HCT116 (cell line): ENCODE measurements around the gene STX1B. TPM values are rescaled to one million over a fixed set of nuclear protein-coding genes. Genes with fewer than 3 reads are reported as not detected.

Source experiments
- ATAC-seq: fragments of 200-7000 bp; cut with Tn5 transposase; 2 replicates; pipeline ENCODE4 v1.9.1; 2020; ENCODE audit warnings: mild to moderate bottlenecking, moderate library complexity
- BruUV-seq: library from RNA; stranded (reverse); fragments of 400-500 nt; replicated peaks from 2 replicates; lab custom pipeline; 2021; lab: Mats Ljungman, UMichigan
- CTCF ChIA-PET: fragments of 300-600 bp; sonication (Branson Sonifier 250); formaldehyde crosslinking; loops from one replicate; lab custom pipeline; 2021; ENCODE audit warnings: antibody characterized with exemption; lab: Charles Lee
- POLR2A ChIA-PET: fragments of 300-600, 350-600 bp; sonication (Branson Sonifier 250); formaldehyde crosslinking; loops from one replicate; lab custom pipeline; 2021; ENCODE audit warnings: antibody characterized with exemption; lab: Charles Lee
- RAD21 ChIA-PET, 2 experiments: fragments of 300-600 bp; sonication (Branson Sonifier 250); formaldehyde crosslinking; loops; one replicate each; lab custom pipeline; 2023; ENCODE audit warnings: low total read pairs in 2 of 2; ENCODE audit not compliant: uncharacterized antibody in 2 of 2, unreplicated experiment in 2 of 2, low non-redundant PET in 1 of 2; lab: Charles Lee
- DNase-seq: peaks from one replicate; pipeline ENCODE4 v3.0.0-alpha.2; 2010; ENCODE audit warnings: low read depth, low spot score
- H2AFZ ChIP-seq: fragments of 200-600 bp; shearing (Covaris generic), sonication (generic); 2 replicates; pipeline ENCODE4 v1.6.1; 2017; ENCODE audit warnings: low read depth, mixed run types, mixed read lengths, antibody characterized with exemption, low read length; ENCODE audit not compliant: poor library complexity, severe bottlenecking
- H3K27ac ChIP-seq: 2 replicates; pipeline ENCODE4 v1.5.1; 2012; ENCODE audit warnings: low read depth, low read length
- H3K27me3 ChIP-seq: fragments of 200-600 bp; sonication (generic); 2 replicates; pipeline ENCODE4 v1.6.1; 2016; ENCODE audit warnings: mixed run types, low read length, mixed read lengths; ENCODE audit not compliant: insufficient read depth
- H3K36me3 ChIP-seq, 2 experiments: fragments of 200-500 bp in 1 of 2; fragments of 200-600 bp in 1 of 2; sonication (Bioruptor generic) in 1 of 2; sonication (generic) in 1 of 2; 2 replicates each; pipeline versions ENCODE4 v1.5.1 to v1.6.1; 2014 to 2016; ENCODE audit warnings: low read length in 2 of 2, inconsistent platforms in 1 of 2, mixed read lengths in 1 of 2, mixed run types in 1 of 2; ENCODE audit not compliant: insufficient read depth in 2 of 2, control insufficient read depth in 1 of 2
- H3K4me1 ChIP-seq, 2 experiments: fragments of 200-600 bp in 1 of 2; sonication (generic) in 1 of 2; 2 replicates each; pipeline versions ENCODE4 v1.5.1 to v1.6.1; 2012 to 2017; ENCODE audit warnings: low read length in 2 of 2, inconsistent platforms in 1 of 2, mild to moderate bottlenecking in 1 of 2, mixed read lengths in 1 of 2, mixed run types in 1 of 2, moderate library complexity in 1 of 2; ENCODE audit not compliant: insufficient read depth in 2 of 2, control insufficient read depth in 1 of 2
- H3K4me2 ChIP-seq: fragments of 200-600 bp; sonication (generic); 2 replicates; pipeline ENCODE4 v1.6.1; 2017; ENCODE audit warnings: mixed run types, low read length, mixed read lengths
- H3K4me3 ChIP-seq, 2 experiments: fragments of 200-600 bp in 1 of 2; sonication (generic) in 1 of 2; replicated peaks in 1 of 2; 2 replicates each; pipeline ENCODE4 v1.5.1; 2011 to 2016; ENCODE audit warnings: low read length in 2 of 2, control low read depth in 1 of 2, low read depth in 1 of 2, mild to moderate bottlenecking in 1 of 2, mixed read lengths in 1 of 2, mixed run types in 1 of 2
- H3K79me2 ChIP-seq: fragments of 200-600 bp; sonication (generic); 2 replicates; pipeline ENCODE4 v1.6.1; 2017; ENCODE audit warnings: mild to moderate bottlenecking, mixed run types, low read length, moderate library complexity, mixed read lengths; ENCODE audit not compliant: insufficient read depth
- H3K9ac ChIP-seq: fragments of 200-600 bp; sonication (generic); 2 replicates; pipeline ENCODE4 v1.6.1; 2016; ENCODE audit warnings: low read length, mixed read lengths
- H3K9me2 ChIP-seq: fragments of 200-600 bp; sonication (generic), shearing (Covaris generic); 2 replicates; pipeline ENCODE4 v1.6.1; 2017; ENCODE audit warnings: mixed run types, mild to moderate bottlenecking, moderate library complexity; ENCODE audit not compliant: insufficient read depth
- H3K9me3 ChIP-seq, 2 experiments: fragments of 200-500 bp in 1 of 2; fragments of 200-600 bp in 1 of 2; sonication (Bioruptor generic) in 1 of 2; sonication (generic) in 1 of 2; 2 replicates each; pipeline ENCODE4 v1.6.1; 2014 to 2017; ENCODE audit warnings: low read length in 2 of 2, mixed read lengths in 2 of 2, inconsistent platforms in 1 of 2, low read depth in 1 of 2, mild to moderate bottlenecking in 1 of 2, mixed run types in 1 of 2, moderate library complexity in 1 of 2; ENCODE audit not compliant: control insufficient read depth in 1 of 2, insufficient read depth in 1 of 2
- H4K20me1 ChIP-seq: fragments of 200-600 bp; sonication (generic), shearing (Covaris generic); 2 replicates; pipeline ENCODE4 v1.6.1; 2017; ENCODE audit warnings: mixed run types, mild to moderate bottlenecking, moderate library complexity; ENCODE audit not compliant: insufficient read depth
- CBX3 ChIP-seq: IDR thresholded peaks from 2 replicates; pipeline ENCODE4 v1.6.1; 2012; ENCODE audit warnings: low read depth
- CEBPB ChIP-seq: IDR thresholded peaks from 2 replicates; pipeline ENCODE4 v1.6.1; 2012; ENCODE audit warnings: low read depth
- EZH2 ChIP-seq: fragments of 200-600 bp; sonication (generic); IDR thresholded peaks from 2 replicates; pipeline ENCODE4 v1.6.1; 2017; ENCODE audit warnings: antibody characterized with exemption, mixed run types
- EZH2phosphoT487 ChIP-seq: fragments of 200-600 bp; IDR thresholded peaks from 2 replicates; pipeline ENCODE4 v1.6.1; 2018; ENCODE audit warnings: antibody characterized with exemption, borderline replicate concordance
- FOSL1 ChIP-seq: IDR thresholded peaks from 2 replicates; pipeline ENCODE4 v1.6.1; 2012; ENCODE audit warnings: low read depth
- POLR2AphosphoS5 ChIP-seq: IDR thresholded peaks from 2 replicates; pipeline ENCODE4 v1.6.1; 2011; ENCODE audit warnings: mild to moderate bottlenecking, low read depth, low read length, moderate library complexity
- RAD21 ChIP-seq: IDR thresholded peaks from 2 replicates; pipeline ENCODE4 v1.6.1; 2012; ENCODE audit warnings: low read depth, mild to moderate bottlenecking
- SP1 ChIP-seq: IDR thresholded peaks from 2 replicates; pipeline ENCODE4 v1.6.1; 2012; ENCODE audit warnings: low read depth
- TCF7L2 ChIP-seq: IDR thresholded peaks from 2 replicates; pipeline ENCODE4 v1.7.0; 2011; ENCODE audit warnings: borderline replicate concordance, inconsistent platforms; ENCODE audit not compliant: insufficient read depth, insufficient read length; ENCODE audit errors: extremely low read depth
- YY1 ChIP-seq: IDR thresholded peaks from 2 replicates; pipeline ENCODE4 v1.6.1; 2011; ENCODE audit warnings: low read length, low read depth, moderate library complexity, mild to moderate bottlenecking; ENCODE audit not compliant: insufficient replicate concordance; ENCODE audit errors: extremely low read depth
- ZFX ChIP-seq: fragments of 450-650 bp; IDR thresholded peaks from 2 replicates; pipeline ENCODE4 v1.6.1; 2017
- intact Hi-C: fragments of 100-400 bp; cut with micrococcal nuclease; formaldehyde crosslinking; loops from 2 replicates; pipeline ENCODE4 v1.10.0; 2022
- total RNA-seq: library from RNA; stranded (reverse); gene quantifications from one replicate; pipeline ENCODE4 v1.2.1, GENCODE V29; 2021; ENCODE audit not compliant: unreplicated experiment
- TF ChIP-seq, protein P1 (sequence below): IDR thresholded peaks from 2 replicates; pipeline ENCODE4 v1.6.1; 2012
- TF ChIP-seq, protein P2 (sequence below): IDR thresholded peaks from 2 replicates; pipeline ENCODE4 v1.6.1; 2012
- TF ChIP-seq, protein P3 (sequence below), 3 experiments: fragments of 200-600 bp in 1 of 3; sonication (generic) in 1 of 3; IDR thresholded peaks in 2 of 3; conservative IDR thresholded peaks in 1 of 3; 2 replicates each; pipeline ENCODE4 v1.5.1; 2012 to 2017; ENCODE audit warnings: low read depth in 2 of 3, low read length in 2 of 3, antibody characterized with exemption in 1 of 3, borderline replicate concordance in 1 of 3, control low read depth in 1 of 3, mild to moderate bottlenecking in 1 of 3, mixed read lengths in 1 of 3, mixed run types in 1 of 3, moderate library complexity in 1 of 3; ENCODE audit not compliant: insufficient read depth in 1 of 3
- TF ChIP-seq, protein P4 (sequence below): IDR thresholded peaks from 2 replicates; pipeline ENCODE4 v1.6.1; 2011; ENCODE audit warnings: mild to moderate bottlenecking, low read length, moderate library complexity; ENCODE audit not compliant: insufficient replicate concordance; ENCODE audit errors: extremely low read depth
- TF ChIP-seq, protein P5 (sequence below): IDR thresholded peaks from 2 replicates; pipeline ENCODE4 v1.6.1; 2012; ENCODE audit warnings: low read depth

STX1B gene
- total RNA-seq, 1 experiment from 2014 or later = 1.6 TPM

DNA sequence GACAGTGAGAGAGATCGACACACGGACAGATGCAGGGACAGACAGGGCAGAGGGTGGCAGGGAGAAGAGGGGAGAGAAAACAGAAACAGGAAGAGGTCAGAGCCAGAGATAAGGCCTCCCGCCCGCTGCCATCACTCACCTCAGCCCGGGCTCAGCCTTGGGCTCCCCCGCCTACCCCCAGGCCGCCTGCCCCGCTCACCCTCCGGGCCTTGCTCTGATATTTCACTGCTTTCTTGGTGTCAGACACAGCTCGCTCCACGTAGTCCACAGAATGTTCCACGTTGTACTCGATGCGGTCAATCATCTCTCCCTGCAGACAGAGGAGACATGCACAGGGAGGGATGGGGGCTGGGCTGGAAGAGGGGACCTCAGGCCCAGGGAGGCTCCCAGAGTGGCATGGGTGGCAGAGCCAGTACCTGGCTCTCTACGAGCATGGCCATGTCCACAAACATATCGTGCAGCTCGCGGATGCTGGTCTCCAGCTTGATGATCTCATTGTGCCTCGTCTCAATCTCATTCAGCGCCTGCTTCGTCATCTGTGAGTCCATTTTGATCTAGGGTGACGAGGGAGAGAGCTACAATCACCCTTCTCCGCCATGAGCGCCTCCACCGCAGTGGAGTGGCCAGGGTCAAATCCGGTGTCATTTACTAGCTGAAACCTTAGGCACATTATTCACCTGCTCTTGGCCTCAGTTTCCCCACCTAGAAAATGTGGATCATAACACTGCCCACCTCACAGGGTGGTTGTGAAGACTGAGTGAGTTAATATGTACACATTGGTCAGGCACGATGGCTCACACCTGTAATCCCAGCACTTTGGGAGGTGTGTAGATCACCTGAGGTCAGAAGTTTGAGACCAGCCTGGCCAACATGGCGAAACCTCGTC, 17.3 kb downstream of the STX1B start:
- BruUV-seq = no TSS peak
- H3K4me1 ChIP-seq = peaks cover 11 to 28% of the 10 kb centered on the region in 2 experiments
- no peak overlapping the region for H2AFZ ChIP-seq
- intact Hi-C loops = no loop called here
- DNase-seq (no peak), ATAC-seq (no peak)
- H3K36me3 ChIP-seq = no peaks in the 10 kb centered on the region
- H3K9me3 ChIP-seq = no peaks in the 10 kb centered on the region
- no peak overlapping the region for H3K4me2 ChIP-seq
- H4K20me1 ChIP-seq = no peaks in the 10 kb centered on the region
- ChIA-PET CTCF (interaction anchor here (1.0 kb wide), 2 partner anchors 8 to 149 kb away, joined by 3 read pairs; partner anchors contain the start of gene HSD3B7), POLR2A (interaction anchor here (1.6 kb wide), 1 partner anchor 125 kb away, joined by 3 read pairs; the partner anchor contains the start of gene KAT8), RAD21 (no interaction called here)
- TF ChIP-seq, protein P1, sequence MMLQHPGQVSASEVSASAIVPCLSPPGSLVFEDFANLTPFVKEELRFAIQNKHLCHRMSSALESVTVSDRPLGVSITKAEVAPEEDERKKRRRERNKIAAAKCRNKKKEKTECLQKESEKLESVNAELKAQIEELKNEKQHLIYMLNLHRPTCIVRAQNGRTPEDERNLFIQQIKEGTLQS = no peak
- TF ChIP-seq CBX3 = no peak
- TF ChIP-seq, protein P2, sequence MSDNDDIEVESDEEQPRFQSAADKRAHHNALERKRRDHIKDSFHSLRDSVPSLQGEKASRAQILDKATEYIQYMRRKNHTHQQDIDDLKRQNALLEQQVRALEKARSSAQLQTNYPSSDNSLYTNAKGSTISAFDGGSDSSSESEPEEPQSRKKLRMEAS = no peak
- no peak for TF ChIP-seq EZH2
- TF ChIP-seq YY1 = no peak
- TF ChIP-seq, protein P3, sequence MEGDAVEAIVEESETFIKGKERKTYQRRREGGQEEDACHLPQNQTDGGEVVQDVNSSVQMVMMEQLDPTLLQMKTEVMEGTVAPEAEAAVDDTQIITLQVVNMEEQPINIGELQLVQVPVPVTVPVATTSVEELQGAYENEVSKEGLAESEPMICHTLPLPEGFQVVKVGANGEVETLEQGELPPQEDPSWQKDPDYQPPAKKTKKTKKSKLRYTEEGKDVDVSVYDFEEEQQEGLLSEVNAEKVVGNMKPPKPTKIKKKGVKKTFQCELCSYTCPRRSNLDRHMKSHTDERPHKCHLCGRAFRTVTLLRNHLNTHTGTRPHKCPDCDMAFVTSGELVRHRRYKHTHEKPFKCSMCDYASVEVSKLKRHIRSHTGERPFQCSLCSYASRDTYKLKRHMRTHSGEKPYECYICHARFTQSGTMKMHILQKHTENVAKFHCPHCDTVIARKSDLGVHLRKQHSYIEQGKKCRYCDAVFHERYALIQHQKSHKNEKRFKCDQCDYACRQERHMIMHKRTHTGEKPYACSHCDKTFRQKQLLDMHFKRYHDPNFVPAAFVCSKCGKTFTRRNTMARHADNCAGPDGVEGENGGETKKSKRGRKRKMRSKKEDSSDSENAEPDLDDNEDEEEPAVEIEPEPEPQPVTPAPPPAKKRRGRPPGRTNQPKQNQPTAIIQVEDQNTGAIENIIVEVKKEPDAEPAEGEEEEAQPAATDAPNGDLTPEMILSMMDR (IDR thresholded peaks at IDR 0.05 in 2 of 3, conservative IDR thresholded peaks at IDR 0.05 in 1 of 3; ENCODE audit: borderline replicate concordance in 1 of 3, insufficient read depth in 1 of 3, low read depth in 2 of 3, low read length in 2 of 3) = no peak
- TF ChIP-seq, protein P4, sequence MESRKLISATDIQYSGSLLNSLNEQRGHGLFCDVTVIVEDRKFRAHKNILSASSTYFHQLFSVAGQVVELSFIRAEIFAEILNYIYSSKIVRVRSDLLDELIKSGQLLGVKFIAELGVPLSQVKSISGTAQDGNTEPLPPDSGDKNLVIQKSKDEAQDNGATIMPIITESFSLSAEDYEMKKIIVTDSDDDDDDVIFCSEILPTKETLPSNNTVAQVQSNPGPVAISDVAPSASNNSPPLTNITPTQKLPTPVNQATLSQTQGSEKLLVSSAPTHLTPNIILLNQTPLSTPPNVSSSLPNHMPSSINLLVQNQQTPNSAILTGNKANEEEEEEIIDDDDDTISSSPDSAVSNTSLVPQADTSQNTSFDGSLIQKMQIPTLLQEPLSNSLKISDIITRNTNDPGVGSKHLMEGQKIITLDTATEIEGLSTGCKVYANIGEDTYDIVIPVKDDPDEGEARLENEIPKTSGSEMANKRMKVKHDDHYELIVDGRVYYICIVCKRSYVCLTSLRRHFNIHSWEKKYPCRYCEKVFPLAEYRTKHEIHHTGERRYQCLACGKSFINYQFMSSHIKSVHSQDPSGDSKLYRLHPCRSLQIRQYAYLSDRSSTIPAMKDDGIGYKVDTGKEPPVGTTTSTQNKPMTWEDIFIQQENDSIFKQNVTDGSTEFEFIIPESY = no peak
- no peak for TF ChIP-seq RAD21
- no peak for TF ChIP-seq FOSL1
- no peak for TF ChIP-seq ZFX
- TF ChIP-seq TCF7L2 = no peak
- no peak for TF ChIP-seq CEBPB
- no peak for TF ChIP-seq POLR2AphosphoS5
- no peak for TF ChIP-seq SP1
- no peak for TF ChIP-seq EZH2phosphoT487
- TF ChIP-seq, protein P5, sequence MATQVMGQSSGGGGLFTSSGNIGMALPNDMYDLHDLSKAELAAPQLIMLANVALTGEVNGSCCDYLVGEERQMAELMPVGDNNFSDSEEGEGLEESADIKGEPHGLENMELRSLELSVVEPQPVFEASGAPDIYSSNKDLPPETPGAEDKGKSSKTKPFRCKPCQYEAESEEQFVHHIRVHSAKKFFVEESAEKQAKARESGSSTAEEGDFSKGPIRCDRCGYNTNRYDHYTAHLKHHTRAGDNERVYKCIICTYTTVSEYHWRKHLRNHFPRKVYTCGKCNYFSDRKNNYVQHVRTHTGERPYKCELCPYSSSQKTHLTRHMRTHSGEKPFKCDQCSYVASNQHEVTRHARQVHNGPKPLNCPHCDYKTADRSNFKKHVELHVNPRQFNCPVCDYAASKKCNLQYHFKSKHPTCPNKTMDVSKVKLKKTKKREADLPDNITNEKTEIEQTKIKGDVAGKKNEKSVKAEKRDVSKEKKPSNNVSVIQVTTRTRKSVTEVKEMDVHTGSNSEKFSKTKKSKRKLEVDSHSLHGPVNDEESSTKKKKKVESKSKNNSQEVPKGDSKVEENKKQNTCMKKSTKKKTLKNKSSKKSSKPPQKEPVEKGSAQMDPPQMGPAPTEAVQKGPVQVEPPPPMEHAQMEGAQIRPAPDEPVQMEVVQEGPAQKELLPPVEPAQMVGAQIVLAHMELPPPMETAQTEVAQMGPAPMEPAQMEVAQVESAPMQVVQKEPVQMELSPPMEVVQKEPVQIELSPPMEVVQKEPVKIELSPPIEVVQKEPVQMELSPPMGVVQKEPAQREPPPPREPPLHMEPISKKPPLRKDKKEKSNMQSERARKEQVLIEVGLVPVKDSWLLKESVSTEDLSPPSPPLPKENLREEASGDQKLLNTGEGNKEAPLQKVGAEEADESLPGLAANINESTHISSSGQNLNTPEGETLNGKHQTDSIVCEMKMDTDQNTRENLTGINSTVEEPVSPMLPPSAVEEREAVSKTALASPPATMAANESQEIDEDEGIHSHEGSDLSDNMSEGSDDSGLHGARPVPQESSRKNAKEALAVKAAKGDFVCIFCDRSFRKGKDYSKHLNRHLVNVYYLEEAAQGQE = no peak
- no peak overlapping the region for H3K27ac ChIP-seq
- H3K9me2 ChIP-seq = no peaks in the 10 kb centered on the region
- H3K27me3 ChIP-seq = no peaks in the 10 kb centered on the region
- no peaks in the 10 kb centered on the region for H3K79me2 ChIP-seq
- H3K4me3 ChIP-seq = no peak overlapping the region
- no peak overlapping the region for H3K9ac ChIP-seq
